Right ventricle myocardium superior (tissue), 1 donor: ENCODE data around the gene ZNF554. TPM values are rescaled to one million over a fixed set of nuclear protein-coding genes. Genes with fewer than 3 reads are reported as not detected.

Experiments used
- total RNA-seq: library from RNA; stranded (reverse); fragmentation: NEBNext Ultra II Directional; extraction: Animal tissue kit (Norgen Biotek cat#: 25700); gene quantifications from one replicate; pipeline ENCODE4 v1.2.1, GENCODE V29; 2021
- donor health status: DM: no; HTN: yes; CAD: no; lungs with severe emphysema.

The ZNF554 gene
- total RNA-seq, 1 donor from 2014 or later, result 4.3 TPM

Other genes with a start within 250 kb of the ZNF554 start
- gene GNG7, start 117.2 kb upstream of the ZNF554 start, total RNA-seq, result 35.2 TPM
- 216 TPM for gene DIRAS1, start 98.5 kb upstream of the ZNF554 start, total RNA-seq
- gene SLC39A3, start 79.9 kb upstream of the ZNF554 start, total RNA-seq, result 20.2 TPM
- 56.6 TPM for gene SGTA, start 36.6 kb upstream of the ZNF554 start, total RNA-seq
- 52.6 TPM for gene THOP1, start 34.4 kb upstream of the ZNF554 start, total RNA-seq
- 7.7 TPM for gene ZNF555, start 21.6 kb downstream of the ZNF554 start, total RNA-seq
- gene ZNF556, start 47.5 kb downstream of the ZNF554 start, total RNA-seq, result not detected
- 3.5 TPM for gene ZNF57, start 81.1 kb downstream of the ZNF554 start, total RNA-seq
- 2.1 TPM for gene ZNF77, start 125.1 kb downstream of the ZNF554 start, total RNA-seq
- 0.70 TPM for gene TLE6, start 157.7 kb downstream of the ZNF554 start, total RNA-seq
- gene TLE2, start 209.4 kb downstream of the ZNF554 start, total RNA-seq, result 55.7 TPM
- gene TLE5, start 242.6 kb downstream of the ZNF554 start, total RNA-seq, result 760 TPM